ENCODE results near the gene PTPRR. TPM values are rescaled to one million over a fixed set of nuclear protein-coding genes. Genes with fewer than 3 reads are reported as not detected.
"Not testable (repeated sequence)": the region's sequence is repeated elsewhere in the genome, so short reads cannot be mapped to it uniquely, and the experiment has no call there.

Gene PTPRR
- total RNA-seq, 4 donors from 2014 or later = 0.24 to 0.95 (median 0.30) TPM

DNA sequence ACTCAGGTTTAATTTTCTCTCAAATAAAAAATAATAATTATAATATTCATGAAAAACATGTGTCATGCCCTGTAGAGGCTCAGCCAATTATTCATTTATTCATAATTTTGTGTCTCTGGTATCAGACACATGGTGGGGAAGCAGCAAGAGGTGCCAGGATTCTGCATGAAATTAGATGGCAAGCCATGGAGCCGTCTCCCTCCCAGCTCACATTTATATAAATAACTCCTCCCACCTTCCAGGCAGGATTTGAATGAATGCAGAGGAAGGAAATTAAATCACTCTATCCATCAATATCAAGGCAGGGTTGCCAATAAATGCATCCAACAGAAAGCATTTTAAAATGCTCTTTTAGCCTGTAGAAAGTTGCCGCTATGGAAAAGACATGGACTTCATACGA, 98.1 kb downstream of the PTPRR start:
- DNase-seq (ENCODE audit: low spot score) = no peak
- TF ChIP-seq, protein P1, sequence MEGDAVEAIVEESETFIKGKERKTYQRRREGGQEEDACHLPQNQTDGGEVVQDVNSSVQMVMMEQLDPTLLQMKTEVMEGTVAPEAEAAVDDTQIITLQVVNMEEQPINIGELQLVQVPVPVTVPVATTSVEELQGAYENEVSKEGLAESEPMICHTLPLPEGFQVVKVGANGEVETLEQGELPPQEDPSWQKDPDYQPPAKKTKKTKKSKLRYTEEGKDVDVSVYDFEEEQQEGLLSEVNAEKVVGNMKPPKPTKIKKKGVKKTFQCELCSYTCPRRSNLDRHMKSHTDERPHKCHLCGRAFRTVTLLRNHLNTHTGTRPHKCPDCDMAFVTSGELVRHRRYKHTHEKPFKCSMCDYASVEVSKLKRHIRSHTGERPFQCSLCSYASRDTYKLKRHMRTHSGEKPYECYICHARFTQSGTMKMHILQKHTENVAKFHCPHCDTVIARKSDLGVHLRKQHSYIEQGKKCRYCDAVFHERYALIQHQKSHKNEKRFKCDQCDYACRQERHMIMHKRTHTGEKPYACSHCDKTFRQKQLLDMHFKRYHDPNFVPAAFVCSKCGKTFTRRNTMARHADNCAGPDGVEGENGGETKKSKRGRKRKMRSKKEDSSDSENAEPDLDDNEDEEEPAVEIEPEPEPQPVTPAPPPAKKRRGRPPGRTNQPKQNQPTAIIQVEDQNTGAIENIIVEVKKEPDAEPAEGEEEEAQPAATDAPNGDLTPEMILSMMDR (IDR thresholded peaks at IDR 0.05) = no peak
- no peak for ATAC-seq (ENCODE audit: low FRiP score)

DNA sequence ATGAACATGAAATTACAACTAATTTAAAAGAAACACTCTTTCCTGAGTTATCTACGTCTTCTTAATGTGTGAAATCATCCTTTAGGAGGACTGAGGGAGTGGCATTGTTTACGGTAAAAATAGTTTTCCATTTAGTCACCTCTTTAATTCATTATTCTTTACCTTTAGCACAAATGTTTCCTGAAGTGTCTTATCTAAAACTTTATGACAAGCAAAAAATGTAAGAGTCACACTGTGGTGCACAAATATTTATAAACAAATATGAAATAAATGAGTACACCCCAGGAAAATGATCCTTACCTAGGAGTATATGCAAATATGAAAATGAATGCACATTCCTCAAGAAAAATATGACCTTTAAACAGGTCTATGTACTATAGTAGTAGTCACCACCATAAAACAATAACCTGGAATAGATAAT, 104.6 kb downstream of the PTPRR start:
- ATAC-seq (ENCODE audit: low FRiP score) (no peak), DNase-seq (ENCODE audit: low spot score) (no peak)
- TF ChIP-seq, protein P1 (IDR thresholded peaks at IDR 0.05) = no peak

DNA sequence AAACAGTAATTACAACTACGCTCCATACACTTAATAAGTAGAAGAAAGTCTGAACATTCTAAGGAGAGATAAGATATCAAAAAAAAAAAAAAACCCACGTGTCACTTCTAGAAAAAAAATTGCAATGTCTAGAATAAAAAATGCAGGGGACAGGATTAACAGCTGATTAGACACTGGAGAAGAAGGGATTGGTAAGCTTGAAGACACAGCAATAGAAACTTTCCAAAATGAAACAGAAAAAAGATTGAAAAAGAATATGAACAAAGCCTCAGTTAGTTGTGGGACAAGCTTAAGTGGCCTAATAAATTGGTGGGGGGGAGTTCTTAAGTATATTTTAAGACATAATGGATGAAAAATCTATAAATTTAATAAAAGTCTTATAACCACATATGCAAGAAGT, 105.5 kb downstream of the PTPRR start:
- DNase-seq (ENCODE audit: low spot score) (no peak), ATAC-seq (ENCODE audit: low FRiP score) (no peak)
- TF ChIP-seq, protein P1 (IDR thresholded peaks at IDR 0.05) = no peak

DNA sequence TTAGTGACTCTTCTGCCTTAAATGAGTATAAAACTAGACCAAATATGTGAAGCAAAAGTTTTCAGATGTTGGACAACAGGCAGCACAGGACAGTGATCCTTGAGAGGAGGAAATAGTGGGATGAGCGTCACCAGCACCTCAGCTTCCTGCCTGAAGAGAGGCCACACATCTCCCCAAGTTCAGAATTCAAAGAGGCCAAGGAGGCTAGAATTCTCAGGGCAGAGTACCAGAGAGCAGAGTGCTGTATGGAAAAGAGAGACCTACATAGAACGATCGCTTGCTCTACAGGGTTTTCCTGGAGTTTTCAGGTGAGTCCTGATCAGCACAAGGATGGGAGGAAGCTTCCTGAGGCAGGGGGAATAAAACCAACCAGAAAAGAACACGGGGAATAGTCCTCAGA, 107.0 kb downstream of the PTPRR start:
- ATAC-seq (ENCODE audit: low FRiP score) (no peak), DNase-seq (ENCODE audit: low spot score) (no peak)
- TF ChIP-seq, protein P1 (IDR thresholded peaks at IDR 0.05) = no peak

DNA sequence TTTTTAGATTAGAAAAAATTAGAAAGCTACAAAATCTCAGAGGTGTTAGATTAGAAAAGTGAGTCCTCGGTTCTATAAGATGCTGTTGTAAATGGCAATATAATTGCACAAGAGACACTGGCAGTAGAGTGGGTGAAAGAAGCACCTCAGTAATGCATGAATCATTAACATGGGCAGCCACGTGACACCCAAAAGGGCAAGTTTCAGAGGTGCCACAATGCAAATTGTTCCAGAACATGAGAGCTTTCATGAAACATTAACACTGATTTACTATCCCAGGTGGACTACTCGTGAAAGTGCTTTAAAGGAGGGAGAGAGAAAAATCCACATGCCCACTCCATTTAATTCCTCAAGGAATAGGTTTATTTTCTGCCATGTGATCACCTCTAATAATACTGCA, 108.4 kb downstream of the PTPRR start:
- DNase-seq (ENCODE audit: low spot score) = no peak
- no peak for ATAC-seq (ENCODE audit: low FRiP score)
- TF ChIP-seq, protein P1 (IDR thresholded peaks at IDR 0.05) = no peak

DNA sequence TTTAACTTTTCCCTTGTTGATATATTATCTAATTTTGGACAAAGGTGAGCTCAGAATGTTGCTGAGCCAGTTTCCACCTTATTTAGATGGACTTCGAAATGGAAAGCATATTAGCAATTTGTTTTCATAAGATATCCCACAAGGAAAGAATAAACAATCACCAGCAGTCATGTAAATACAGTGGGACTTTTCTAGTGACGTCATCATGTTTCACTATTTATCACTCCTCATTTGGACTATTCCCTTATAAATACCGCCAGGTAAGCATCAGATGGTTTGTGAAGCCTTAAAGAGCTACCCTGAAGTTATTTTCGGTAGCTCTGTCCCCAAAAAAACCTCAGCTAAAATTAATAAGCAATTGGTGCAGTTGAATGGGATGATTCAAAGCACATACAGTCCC, 110.7 kb downstream of the PTPRR start:
- ATAC-seq (ENCODE audit: low FRiP score) (no peak), DNase-seq (ENCODE audit: low spot score) (no peak)
- TF ChIP-seq, protein P1 (IDR thresholded peaks at IDR 0.05) = no peak

DNA sequence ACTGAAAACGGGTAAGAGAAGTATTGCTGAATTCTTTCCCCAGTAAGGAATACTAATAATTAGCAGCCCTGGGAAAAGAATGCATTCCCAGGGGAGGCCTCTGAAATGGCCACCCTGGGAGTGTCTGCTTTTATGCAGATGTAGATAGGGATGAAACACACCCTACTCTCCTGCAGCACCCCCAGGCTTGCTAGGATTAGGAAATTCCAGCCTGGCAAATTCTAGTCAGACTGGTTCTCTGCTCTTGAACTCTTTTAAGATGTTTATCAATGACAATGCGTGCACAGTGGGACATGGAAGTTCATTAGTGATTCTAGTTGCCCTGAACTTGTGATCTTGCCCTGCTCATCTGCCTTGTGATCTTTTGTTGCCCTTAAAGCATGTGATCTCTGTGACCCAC, 112.5 kb downstream of the PTPRR start:
- DNase-seq (ENCODE audit: low spot score); ATAC-seq (ENCODE audit: low FRiP score): not testable (repeated sequence)

DNA sequence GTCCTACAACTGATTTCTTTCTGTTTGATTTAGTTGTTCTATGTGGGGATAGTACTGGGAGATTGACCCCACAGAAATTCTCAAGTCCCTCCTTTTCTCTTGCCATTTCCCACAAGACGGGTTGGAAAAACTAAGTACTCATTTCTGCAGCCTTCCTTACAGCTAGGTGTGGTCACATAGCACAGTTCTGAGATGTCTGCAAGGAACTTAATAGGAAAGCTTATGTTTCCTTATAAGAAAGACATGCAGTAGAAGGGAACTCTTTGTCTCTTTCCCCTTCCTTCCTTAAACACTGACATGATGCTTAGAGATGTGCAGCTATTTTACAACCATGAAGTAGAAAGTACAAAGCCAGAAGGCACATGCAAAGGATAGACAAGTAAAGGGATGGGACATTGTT, 113.7 kb downstream of the PTPRR start:
- TF ChIP-seq, protein P1 (IDR thresholded peaks at IDR 0.05) = no peak
- ATAC-seq (ENCODE audit: low FRiP score) (no peak), DNase-seq (ENCODE audit: low spot score) (no peak)
